Gastrocnemius medialis (tissue), 4 donors: ENCODE measurements around the gene ZEB2. TPM values are rescaled to one million over a fixed set of nuclear protein-coding genes. Genes with fewer than 3 reads are reported as not detected.

ENCODE experiments used
- ATAC-seq, 2 donors: fragments of 150-250 bp; one replicate each; pipeline ENCODE4 v1.9.1; 2016
- DNase-seq, 2 donors: peaks; one replicate each; pipeline ENCODE4 v3.0.0-alpha.2; 2019
- H3K27ac ChIP-seq, 4 donors: fragments of 200-600 bp; sonication (generic); 1 replicate in 1 of 4; 2 replicates in 3 of 4; pipeline ENCODE4 v1.5.1; 2016 to 2018; ENCODE audit warnings: mild to moderate bottlenecking in 2 of 4, moderate library complexity in 1 of 4
- H3K27me3 ChIP-seq, 3 donors: fragments of 200-600 bp; sonication (generic) in 2 of 3; 1 replicate in 1 of 3; 2 replicates in 2 of 3; pipeline versions ENCODE4 v1.5.1 to v1.6.0; 2016 to 2019; ENCODE audit warnings: mild to moderate bottlenecking in 1 of 3, moderate library complexity in 1 of 3
- H3K36me3 ChIP-seq, 2 donors: fragments of 200-600 bp; sonication (generic) in 1 of 2; one replicate each; pipeline ENCODE4 v1.5.1; 2017 to 2018
- H3K4me1 ChIP-seq, 2 donors: fragments of 200-600 bp; sonication (generic) in 1 of 2; one replicate each; pipeline ENCODE4 v1.5.1; 2016 to 2017; ENCODE audit warnings: mild to moderate bottlenecking in 2 of 2
- H3K4me3 ChIP-seq, 4 donors: fragments of 200-600 bp; sonication (generic) in 3 of 4; 1 replicate in 1 of 4; 2 replicates in 3 of 4; pipeline ENCODE4 v1.5.1; 2016 to 2019; ENCODE audit warnings: mild to moderate bottlenecking in 2 of 4
- H3K9me3 ChIP-seq, 3 donors: fragments of 200-600 bp; sonication (generic) in 2 of 3; 1 replicate in 1 of 3; 2 replicates in 2 of 3; pipeline ENCODE4 v1.5.1; 2016 to 2019
- CTCF ChIP-seq, 5 experiments: fragments of 450-650 bp in 3 of 5; fragments of 200-600 bp in 2 of 5; sonication (generic) in 2 of 5; IDR thresholded peaks in 4 of 5; conservative IDR thresholded peaks in 1 of 5; 1 replicate in 4 of 5; 2 replicates in 1 of 5; pipeline ENCODE4 v1.5.1; 2016 to 2019; ENCODE audit warnings: antibody characterized with exemption in 5 of 5, mild to moderate bottlenecking in 3 of 5, moderate library complexity in 3 of 5
- POLR2A ChIP-seq, 2 donors: fragments of 450-650 bp; IDR thresholded peaks; one replicate each; pipeline ENCODE4 v1.6.1; 2017; ENCODE audit warnings: antibody characterized with exemption in 2 of 2, mild to moderate bottlenecking in 2 of 2, moderate library complexity in 2 of 2
- in situ Hi-C, 4 donors: fragments of 200-750 bp; cut with MboI; loops; one replicate each; pipeline versions ENCODE4 v1.15.0 to v1.8.0; 2017; ENCODE audit warnings: low sequenced_read_pairs in 4 of 4
- intact Hi-C: fragments of 100-400 bp; cut with DNase I; formaldehyde crosslinking; loops from one replicate; pipeline ENCODE4 v1.15.1; 2023; ENCODE audit warnings: low total_unique reads
- total RNA-seq, 4 donors: library from RNA; depleted of rRNA; stranded (reverse); fragments of >200 nt; gene quantifications; one replicate each; pipeline versions ENCODE4 v1.1.0 to v1.2.3, GENCODE V29; 2016

Gene ZEB2
- total RNA-seq, 4 donors from 2014 or later, result 21.2 to 27.6 (median 22.9) TPM

GRCh38 chr2:144460727-144461307, 59.1 kb downstream of the ZEB2 start:
- in situ Hi-C loops, result no loop called here
- Histone ChIP-seq H3K36me3 (no peaks in the 10 kb centered on the region), H3K27me3 (no peaks in the 10 kb centered on the region), H3K9me3 (no peaks in the 10 kb centered on the region), H3K4me3 (no peak overlapping the region), H3K27ac (peak overlapping the region in 3 of 4 donors; percentile 7 to 16 (median 14)), H3K4me1 (peaks cover 25 to 28% of the 10 kb centered on the region in 2 donors)
- DNase-seq (no peak), ATAC-seq (no peak)
- intact Hi-C loops, result loop anchor here (5.0 kb wide), 1 partner anchor 61 kb away; the partner anchor contains the start of gene ZEB2
- TF ChIP-seq CTCF (IDR thresholded peaks at IDR 0.05 in 4 of 5, conservative IDR thresholded peaks at IDR 0.05 in 1 of 5), result no peak
- no peak for TF ChIP-seq POLR2A (IDR thresholded peaks at IDR 0.05)

DNA sequence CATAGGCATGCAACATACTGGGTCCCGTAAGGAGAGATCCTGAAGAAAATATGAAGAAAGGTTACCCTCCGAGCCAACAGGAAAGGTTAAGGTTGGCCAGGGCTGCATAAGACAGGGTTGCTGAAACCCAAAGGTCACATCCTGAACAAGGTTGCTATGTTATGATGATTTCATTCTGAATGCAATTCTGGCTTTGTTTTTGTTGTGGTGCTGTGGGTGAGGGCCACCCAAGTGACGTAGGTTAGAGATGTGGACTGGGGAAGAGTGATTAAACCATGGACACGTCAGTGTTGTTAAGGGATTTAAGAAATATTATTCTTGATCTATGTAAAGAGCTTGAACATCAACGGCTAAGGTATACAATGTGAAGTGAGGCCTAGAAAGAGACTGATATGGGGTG, 60.0 kb downstream of the ZEB2 start:
- DNase-seq (no peak), ATAC-seq (no peak)
- H3K9me3 ChIP-seq, result no peaks in the 10 kb centered on the region
- no peaks in the 10 kb centered on the region for H3K27me3 ChIP-seq
- in situ Hi-C loops, result loop anchor here in 1 of 4 donors (10.0 kb wide), 1 partner anchor 55 kb away; no protein-coding TSS in a partner anchor
- peaks cover 25 to 28% of the 10 kb centered on the region in 2 donors for H3K4me1 ChIP-seq
- H3K27ac ChIP-seq, result peak overlapping the region in 1 of 4 donors; percentile 14
- H3K4me3 ChIP-seq, result no peak overlapping the region
- intact Hi-C loops, result loop anchor here (5.0 kb wide), 2 partner anchors 42 to 62 kb away; partner anchors contain the start of gene ZEB2
- TF ChIP-seq CTCF (IDR thresholded peaks at IDR 0.05 in 4 of 5, conservative IDR thresholded peaks at IDR 0.05 in 1 of 5) (no peak), POLR2A (IDR thresholded peaks at IDR 0.05) (no peak)
- no peaks in the 10 kb centered on the region for H3K36me3 ChIP-seq

- TF ChIP-seq CTCF (IDR thresholded peaks at IDR 0.05 in 4 of 5, conservative IDR thresholded peaks at IDR 0.05 in 1 of 5) (no peak), POLR2A (IDR thresholded peaks at IDR 0.05) (no peak)
- intact Hi-C loops, result loop anchor here (5.0 kb wide), 1 partner anchor 43 kb away; no protein-coding TSS in a partner anchor
- no peaks in the 10 kb centered on the region for H3K9me3 ChIP-seq
- ATAC-seq, result no peak
- H3K27me3 ChIP-seq, result no peaks in the 10 kb centered on the region
- peak overlapping the region in 1 of 4 donors; percentile 8 for H3K27ac ChIP-seq
- H3K4me1 ChIP-seq, result peaks cover 25 to 28% of the 10 kb centered on the region in 2 donors
- H3K36me3 ChIP-seq, result no peaks in the 10 kb centered on the region
- no peak for DNase-seq
- H3K4me3 ChIP-seq, result no peak overlapping the region
- in situ Hi-C loops, result loop anchor here in 1 of 4 donors (10.0 kb wide), 1 partner anchor 56 kb away; no protein-coding TSS in a partner anchor
Measured at GRCh38 chr2:144459286-144459685, 60.6 kb downstream of the ZEB2 start.

DNA sequence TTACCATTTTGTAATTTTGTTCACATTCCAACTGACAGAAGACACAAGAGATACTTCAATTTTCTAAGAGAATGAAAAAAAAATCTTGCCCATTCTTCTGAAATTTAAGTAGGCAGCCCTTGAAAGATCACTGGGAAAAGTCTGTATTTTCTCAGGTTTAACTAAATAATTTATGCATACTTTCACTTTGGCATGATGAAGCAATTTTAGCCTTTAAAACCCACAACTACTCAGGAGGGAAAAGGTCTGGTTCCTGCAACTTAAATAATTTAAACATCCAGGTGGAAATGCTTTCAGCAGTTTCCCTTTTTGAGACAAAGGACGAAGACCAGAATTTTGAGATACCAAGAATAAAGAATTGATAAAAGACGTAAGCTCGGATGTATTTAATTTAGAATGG, 61.4 kb downstream of the ZEB2 start:
- Histone ChIP-seq H3K27me3 (no peaks in the 10 kb centered on the region), H3K36me3 (no peaks in the 10 kb centered on the region), H3K9me3 (no peaks in the 10 kb centered on the region), H3K4me3 (no peak overlapping the region), H3K27ac (peak overlapping the region in 1 of 4 donors; percentile 8), H3K4me1 (peaks cover 25 to 30% of the 10 kb centered on the region in 2 donors)
- in situ Hi-C loops, result loop anchor here in 1 of 4 donors (10.0 kb wide), 1 partner anchor 56 kb away; no protein-coding TSS in a partner anchor
- intact Hi-C loops, result loop anchor here (5.0 kb wide), 1 partner anchor 44 kb away; no protein-coding TSS in a partner anchor
- TF ChIP-seq POLR2A (IDR thresholded peaks at IDR 0.05) (no peak), CTCF (IDR thresholded peaks at IDR 0.05 in 4 of 5, conservative IDR thresholded peaks at IDR 0.05 in 1 of 5) (no peak)
- ATAC-seq (no peak), DNase-seq (no peak)
